Measurements from ENCODE around the gene ZBTB5.

Gene ZBTB5

DNA sequence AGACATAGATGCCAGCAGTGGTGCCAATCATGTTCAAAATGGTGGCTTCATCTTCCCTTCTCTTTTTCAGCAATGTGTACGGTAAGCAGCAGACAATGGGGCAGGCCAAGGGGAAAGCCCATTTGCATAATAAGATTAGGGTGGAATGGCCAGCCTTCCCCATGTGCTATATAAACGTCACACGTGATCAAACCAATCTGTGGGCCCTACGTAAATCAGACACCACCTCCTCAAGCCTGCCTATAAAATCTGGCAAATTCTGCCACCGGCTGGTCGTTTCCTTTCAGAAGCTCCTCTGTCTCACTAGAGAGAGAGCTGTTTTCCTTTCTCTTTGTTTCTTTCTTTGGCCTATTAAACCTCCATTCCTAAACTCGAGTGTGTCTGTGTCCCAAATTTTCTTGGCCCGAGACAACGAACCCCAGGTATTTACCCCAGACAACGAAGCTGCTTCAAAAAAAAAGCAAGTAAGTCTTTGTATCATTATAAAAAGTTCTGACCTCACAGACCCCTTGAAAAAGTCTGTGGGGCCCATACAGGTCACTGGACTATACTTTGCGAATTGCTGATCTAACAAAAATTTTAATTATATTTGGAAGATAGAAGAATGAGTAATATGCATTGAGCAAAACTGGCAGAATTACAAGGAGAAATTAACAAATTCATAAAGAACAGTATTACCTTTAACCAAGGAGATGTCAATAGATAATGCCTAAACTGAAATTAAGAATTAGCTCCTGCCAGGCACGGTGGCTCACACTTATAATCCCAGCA is 15.2 kb downstream of the ZBTB5 start:
- H3K36me3 ChIP-seq (ENCODE audit: control insufficient read depth, insufficient read depth, low read length), result no peaks in the 10 kb centered on the region
- TF ChIP-seq, protein P1, sequence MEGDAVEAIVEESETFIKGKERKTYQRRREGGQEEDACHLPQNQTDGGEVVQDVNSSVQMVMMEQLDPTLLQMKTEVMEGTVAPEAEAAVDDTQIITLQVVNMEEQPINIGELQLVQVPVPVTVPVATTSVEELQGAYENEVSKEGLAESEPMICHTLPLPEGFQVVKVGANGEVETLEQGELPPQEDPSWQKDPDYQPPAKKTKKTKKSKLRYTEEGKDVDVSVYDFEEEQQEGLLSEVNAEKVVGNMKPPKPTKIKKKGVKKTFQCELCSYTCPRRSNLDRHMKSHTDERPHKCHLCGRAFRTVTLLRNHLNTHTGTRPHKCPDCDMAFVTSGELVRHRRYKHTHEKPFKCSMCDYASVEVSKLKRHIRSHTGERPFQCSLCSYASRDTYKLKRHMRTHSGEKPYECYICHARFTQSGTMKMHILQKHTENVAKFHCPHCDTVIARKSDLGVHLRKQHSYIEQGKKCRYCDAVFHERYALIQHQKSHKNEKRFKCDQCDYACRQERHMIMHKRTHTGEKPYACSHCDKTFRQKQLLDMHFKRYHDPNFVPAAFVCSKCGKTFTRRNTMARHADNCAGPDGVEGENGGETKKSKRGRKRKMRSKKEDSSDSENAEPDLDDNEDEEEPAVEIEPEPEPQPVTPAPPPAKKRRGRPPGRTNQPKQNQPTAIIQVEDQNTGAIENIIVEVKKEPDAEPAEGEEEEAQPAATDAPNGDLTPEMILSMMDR (IDR thresholded peaks at IDR 0.05), result no peak
- H3K27ac ChIP-seq, result no peak overlapping the region
- no peaks in the 10 kb centered on the region for H3K27me3 ChIP-seq (ENCODE audit: control insufficient read depth, insufficient read depth, low read length)
- H2AFZ ChIP-seq, result no peak overlapping the region
- peaks cover 3% of the 10 kb centered on the region for H3K4me1 ChIP-seq
- peaks cover 4% of the 10 kb centered on the region for H3K79me2 ChIP-seq
- no peak overlapping the region for H3K4me2 ChIP-seq (ENCODE audit: low read length)
- no peak overlapping the region for H3K4me3 ChIP-seq (ENCODE audit: low read depth, low read length)
- H3K9me3 ChIP-seq (ENCODE audit: control insufficient read depth, low read length), result no peaks in the 10 kb centered on the region
- H3K9ac ChIP-seq, result no peak overlapping the region

DNA sequence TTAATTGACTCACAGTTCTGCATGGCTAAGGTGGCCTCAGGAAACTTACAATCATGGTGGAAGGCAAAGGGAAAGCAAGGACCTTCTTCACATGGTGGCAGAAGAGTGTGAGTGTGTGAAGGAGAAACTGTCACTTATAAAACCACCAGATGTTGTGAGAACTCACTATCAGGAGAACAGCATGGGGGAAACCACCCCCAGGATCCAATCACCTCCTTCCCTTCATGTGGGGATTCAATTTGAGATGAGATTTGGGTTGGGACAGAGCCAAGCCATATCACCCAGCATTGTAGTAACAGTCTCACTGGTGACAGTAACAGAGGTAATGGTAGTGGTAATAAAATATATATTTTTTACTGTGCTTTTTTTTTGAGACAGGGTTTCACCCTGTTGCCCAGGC is 18.1 kb downstream of the ZBTB5 start:
- H3K4me2 ChIP-seq (ENCODE audit: low read length), result no peak overlapping the region
- H3K36me3 ChIP-seq (ENCODE audit: control insufficient read depth, insufficient read depth, low read length), result no peaks in the 10 kb centered on the region
- H3K4me3 ChIP-seq (ENCODE audit: low read depth, low read length), result no peak overlapping the region
- H2AFZ ChIP-seq, result no peak overlapping the region
- peaks cover 3% of the 10 kb centered on the region for H3K4me1 ChIP-seq
- TF ChIP-seq, protein P1 (IDR thresholded peaks at IDR 0.05), result no peak
- no peaks in the 10 kb centered on the region for H3K27me3 ChIP-seq (ENCODE audit: control insufficient read depth, insufficient read depth, low read length)
- H3K27ac ChIP-seq, result no peak overlapping the region
- peaks cover 6% of the 10 kb centered on the region for H3K79me2 ChIP-seq
- H3K9me3 ChIP-seq (ENCODE audit: control insufficient read depth, low read length), result no peaks in the 10 kb centered on the region
- no peak overlapping the region for H3K9ac ChIP-seq

- no peak overlapping the region for H3K4me2 ChIP-seq (ENCODE audit: low read length)
- H3K79me2 ChIP-seq, result peaks cover 6% of the 10 kb centered on the region
- no peak overlapping the region for H3K4me3 ChIP-seq (ENCODE audit: low read depth, low read length)
- H3K9ac ChIP-seq, result no peak overlapping the region
- TF ChIP-seq, protein P1 (IDR thresholded peaks at IDR 0.05), result no peak
- no peak overlapping the region for H3K27ac ChIP-seq
- H3K27me3 ChIP-seq (ENCODE audit: control insufficient read depth, insufficient read depth, low read length), result no peaks in the 10 kb centered on the region
- H3K9me3 ChIP-seq (ENCODE audit: control insufficient read depth, low read length), result no peaks in the 10 kb centered on the region
- no peak overlapping the region for H2AFZ ChIP-seq
- peaks cover 3% of the 10 kb centered on the region for H3K4me1 ChIP-seq
- no peaks in the 10 kb centered on the region for H3K36me3 ChIP-seq (ENCODE audit: control insufficient read depth, insufficient read depth, low read length)
These were observed 18.8 kb downstream of the ZBTB5 start for GRCh38 chr9:37446401-37446800.

- no peaks in the 10 kb centered on the region for H3K36me3 ChIP-seq (ENCODE audit: control insufficient read depth, insufficient read depth, low read length)
- no peak overlapping the region for H3K4me2 ChIP-seq (ENCODE audit: low read length)
- peaks cover 3% of the 10 kb centered on the region for H3K4me1 ChIP-seq
- no peak overlapping the region for H2AFZ ChIP-seq
- H3K4me3 ChIP-seq (ENCODE audit: low read depth, low read length), result no peak overlapping the region
- no peaks in the 10 kb centered on the region for H3K9me3 ChIP-seq (ENCODE audit: control insufficient read depth, low read length)
- no peaks in the 10 kb centered on the region for H3K27me3 ChIP-seq (ENCODE audit: control insufficient read depth, insufficient read depth, low read length)
- H3K9ac ChIP-seq, result no peak overlapping the region
- TF ChIP-seq, protein P1 (IDR thresholded peaks at IDR 0.05), result no peak
- peaks cover 6% of the 10 kb centered on the region for H3K79me2 ChIP-seq
- H3K27ac ChIP-seq, result no peak overlapping the region
These were observed 19.4 kb downstream of the ZBTB5 start for GRCh38 chr9:37445832-37446231.

GRCh38 chr9:37444890-37445289 is 20.4 kb downstream of the ZBTB5 start:
- Histone ChIP-seq H3K4me3 (ENCODE audit: low read depth, low read length) (no peak overlapping the region), H3K27me3 (ENCODE audit: control insufficient read depth, insufficient read depth, low read length) (no peaks in the 10 kb centered on the region), H3K9me3 (ENCODE audit: control insufficient read depth, low read length) (no peaks in the 10 kb centered on the region), H3K36me3 (ENCODE audit: control insufficient read depth, insufficient read depth, low read length) (no peaks in the 10 kb centered on the region), H3K27ac (no peak overlapping the region), H2AFZ (no peak overlapping the region), H3K4me2 (ENCODE audit: low read length) (no peak overlapping the region), H3K4me1 (peaks cover 3% of the 10 kb centered on the region), H3K9ac (no peak overlapping the region), H3K79me2 (peaks cover 6% of the 10 kb centered on the region)
- TF ChIP-seq, protein P1 (IDR thresholded peaks at IDR 0.05), result no peak

All from parathyroid adenoma (tissue), 2 donors.